ENCODE measurements around the gene LRRC14B. TPM values are rescaled to one million over a fixed set of nuclear protein-coding genes. Genes with fewer than 3 reads are reported as not detected.

Gene LRRC14B
- total RNA-seq, 1 experiment from 2014 or later, result 0.48 TPM

- Histone ChIP-seq H3K9ac (ENCODE audit: low read length) (no peak overlapping the region), H3K4me3 (ENCODE audit: low read length) (no peak overlapping the region), H4K20me1 (ENCODE audit: insufficient read depth, low read depth, low read length) (no peaks in the 10 kb centered on the region; the same call in 1 of the 2 replicates), H3K27ac (ENCODE audit: low read length) (no peak overlapping the region), H2AFZ (ENCODE audit: low read length) (no peak overlapping the region), H3K9me2 (replicated peaks; ENCODE audit: insufficient read depth, low read length) (no peaks in the 10 kb centered on the region), H3K4me1 (ENCODE audit: low read length) (peaks cover 23% of the 10 kb centered on the region), H3K9me3 (ENCODE audit: low read length) (no peaks in the 10 kb centered on the region), H3K36me3 (ENCODE audit: insufficient read depth, low read length) (no peaks in the 10 kb centered on the region), H3K4me2 (ENCODE audit: low read depth, low read length, poor library complexity, severe bottlenecking) (no peak overlapping the region), H3K79me2 (ENCODE audit: low read length) (no peaks in the 10 kb centered on the region), H3K27me3 (ENCODE audit: low read length) (no peaks in the 10 kb centered on the region)
- no peak for DNase-seq
These were observed 1.3 kb upstream of the LRRC14B start for GRCh38 chr5:189976-190365.

GRCh38 chr5:190366-191035 is 794 bp upstream of the LRRC14B start:
- no peak overlapping the region for H3K27ac ChIP-seq (ENCODE audit: low read length)
- H3K9me3 ChIP-seq (ENCODE audit: low read length), result no peaks in the 10 kb centered on the region
- H3K4me3 ChIP-seq (ENCODE audit: low read length), result no peak overlapping the region
- no peaks in the 10 kb centered on the region for H3K36me3 ChIP-seq (ENCODE audit: insufficient read depth, low read length)
- no peaks in the 10 kb centered on the region; the same call in 1 of the 2 replicates for H4K20me1 ChIP-seq (ENCODE audit: insufficient read depth, low read depth, low read length)
- H3K79me2 ChIP-seq (ENCODE audit: low read length), result no peaks in the 10 kb centered on the region
- H3K9ac ChIP-seq (ENCODE audit: low read length), result no peak overlapping the region; the same call in 1 of the 2 replicates
- no peak for DNase-seq
- peaks cover 23% of the 10 kb centered on the region for H3K4me1 ChIP-seq (ENCODE audit: low read length)
- peak overlapping the region; percentile 35 for H3K4me2 ChIP-seq (ENCODE audit: low read depth, low read length, poor library complexity, severe bottlenecking)
- H3K9me2 ChIP-seq (replicated peaks; ENCODE audit: insufficient read depth, low read length), result no peaks in the 10 kb centered on the region
- H3K27me3 ChIP-seq (ENCODE audit: low read length), result no peaks in the 10 kb centered on the region
- no peak overlapping the region for H2AFZ ChIP-seq (ENCODE audit: low read length)

- no peaks in the 10 kb centered on the region for H3K9me3 ChIP-seq (ENCODE audit: low read length)
- no peak overlapping the region for H3K9ac ChIP-seq (ENCODE audit: low read length)
- no peak overlapping the region for H3K27ac ChIP-seq (ENCODE audit: low read length)
- no peaks in the 10 kb centered on the region for H3K27me3 ChIP-seq (ENCODE audit: low read length)
- H3K79me2 ChIP-seq (ENCODE audit: low read length), result no peaks in the 10 kb centered on the region
- H4K20me1 ChIP-seq (ENCODE audit: insufficient read depth, low read depth, low read length), result no peaks in the 10 kb centered on the region; the same call in 1 of the 2 replicates
- DNase-seq, result no peak
- no peak overlapping the region for H2AFZ ChIP-seq (ENCODE audit: low read length)
- peaks cover 23% of the 10 kb centered on the region for H3K4me1 ChIP-seq (ENCODE audit: low read length)
- H3K9me2 ChIP-seq (replicated peaks; ENCODE audit: insufficient read depth, low read length), result no peaks in the 10 kb centered on the region
- no peak overlapping the region for H3K4me2 ChIP-seq (ENCODE audit: low read depth, low read length, poor library complexity, severe bottlenecking)
- H3K36me3 ChIP-seq (ENCODE audit: insufficient read depth, low read length), result no peaks in the 10 kb centered on the region
- H3K4me3 ChIP-seq (ENCODE audit: low read length), result no peak overlapping the region
These were observed 825 bp downstream of the LRRC14B start for GRCh38 chr5:191949-192690.

- Histone ChIP-seq H3K27ac (ENCODE audit: low read length) (no peak overlapping the region), H3K9ac (ENCODE audit: low read length) (no peak overlapping the region), H4K20me1 (ENCODE audit: insufficient read depth, low read depth, low read length) (no peaks in the 10 kb centered on the region; the same call in 1 of the 2 replicates), H3K36me3 (ENCODE audit: insufficient read depth, low read length) (no peaks in the 10 kb centered on the region), H3K79me2 (ENCODE audit: low read length) (no peaks in the 10 kb centered on the region), H3K4me2 (ENCODE audit: low read depth, low read length, poor library complexity, severe bottlenecking) (no peak overlapping the region), H3K27me3 (ENCODE audit: low read length) (no peaks in the 10 kb centered on the region), H3K4me3 (ENCODE audit: low read length) (no peak overlapping the region), H3K9me2 (replicated peaks; ENCODE audit: insufficient read depth, low read length) (no peaks in the 10 kb centered on the region), H2AFZ (ENCODE audit: low read length) (no peak overlapping the region), H3K9me3 (ENCODE audit: low read length) (no peaks in the 10 kb centered on the region), H3K4me1 (ENCODE audit: low read length) (peaks cover 23% of the 10 kb centered on the region)
- DNase-seq, result no peak
These were observed 1.3 kb downstream of the LRRC14B start for GRCh38 chr5:192691-192969.

- H3K4me1 ChIP-seq (ENCODE audit: low read length), result peaks cover 23% of the 10 kb centered on the region
- no peaks in the 10 kb centered on the region for H3K9me2 ChIP-seq (replicated peaks; ENCODE audit: insufficient read depth, low read length)
- H3K9me3 ChIP-seq (ENCODE audit: low read length), result no peaks in the 10 kb centered on the region
- H4K20me1 ChIP-seq (ENCODE audit: insufficient read depth, low read depth, low read length), result peaks cover 2% of the 10 kb centered on the region; the same call in 1 of the 2 replicates
- H3K9ac ChIP-seq (ENCODE audit: low read length), result no peak overlapping the region
- no peak overlapping the region for H3K4me2 ChIP-seq (ENCODE audit: low read depth, low read length, poor library complexity, severe bottlenecking)
- H3K27ac ChIP-seq (ENCODE audit: low read length), result no peak overlapping the region
- H3K4me3 ChIP-seq (ENCODE audit: low read length), result no peak overlapping the region
- H3K36me3 ChIP-seq (ENCODE audit: insufficient read depth, low read length), result no peaks in the 10 kb centered on the region
- H2AFZ ChIP-seq (ENCODE audit: low read length), result no peak overlapping the region
- DNase-seq, result no peak
- H3K27me3 ChIP-seq (ENCODE audit: low read length), result no peaks in the 10 kb centered on the region
- no peaks in the 10 kb centered on the region for H3K79me2 ChIP-seq (ENCODE audit: low read length)
These were observed 1.9 kb downstream of the LRRC14B start for GRCh38 chr5:192970-193831.

- no peak overlapping the region for H3K4me2 ChIP-seq (ENCODE audit: low read depth, low read length, poor library complexity, severe bottlenecking)
- no peaks in the 10 kb centered on the region for H3K27me3 ChIP-seq (ENCODE audit: low read length)
- H3K9me2 ChIP-seq (replicated peaks; ENCODE audit: insufficient read depth, low read length), result no peaks in the 10 kb centered on the region
- H4K20me1 ChIP-seq (ENCODE audit: insufficient read depth, low read depth, low read length), result 0 out of 2 replicates have a peak, but pooled peaks cover 6% of the 10 kb centered on the region
- no peak overlapping the region for H3K9ac ChIP-seq (ENCODE audit: low read length)
- H3K4me3 ChIP-seq (ENCODE audit: low read length), result no peak overlapping the region
- peaks cover 16% of the 10 kb centered on the region for H3K4me1 ChIP-seq (ENCODE audit: low read length)
- H2AFZ ChIP-seq (ENCODE audit: low read length), result no peak overlapping the region
- DNase-seq, result no peak
- H3K36me3 ChIP-seq (ENCODE audit: insufficient read depth, low read length), result no peaks in the 10 kb centered on the region
- H3K27ac ChIP-seq (ENCODE audit: low read length), result no peak overlapping the region
- no peaks in the 10 kb centered on the region for H3K79me2 ChIP-seq (ENCODE audit: low read length)
- H3K9me3 ChIP-seq (ENCODE audit: low read length), result no peaks in the 10 kb centered on the region
These were observed 2.8 kb downstream of the LRRC14B start for GRCh38 chr5:194102-194501.

- Histone ChIP-seq H3K9me2 (replicated peaks; ENCODE audit: insufficient read depth, low read length) (no peaks in the 10 kb centered on the region), H3K27me3 (ENCODE audit: low read length) (no peaks in the 10 kb centered on the region), H3K27ac (ENCODE audit: low read length) (no peak overlapping the region), H3K79me2 (ENCODE audit: low read length) (no peaks in the 10 kb centered on the region), H3K9me3 (ENCODE audit: low read length) (no peaks in the 10 kb centered on the region), H2AFZ (ENCODE audit: low read length) (no peak overlapping the region), H4K20me1 (ENCODE audit: insufficient read depth, low read depth, low read length) (0 out of 2 replicates have a peak, but pooled peaks cover 6% of the 10 kb centered on the region), H3K4me3 (ENCODE audit: low read length) (no peak overlapping the region), H3K36me3 (ENCODE audit: insufficient read depth, low read length) (no peaks in the 10 kb centered on the region), H3K4me2 (ENCODE audit: low read depth, low read length, poor library complexity, severe bottlenecking) (no peak overlapping the region), H3K4me1 (ENCODE audit: low read length) (peaks cover 16% of the 10 kb centered on the region), H3K9ac (ENCODE audit: low read length) (no peak overlapping the region)
- DNase-seq, result no peak
These were observed 3.4 kb downstream of the LRRC14B start for GRCh38 chr5:194603-195209.
